ENCODE data around the gene GUCY1B1. TPM values are rescaled to one million over a fixed set of nuclear protein-coding genes. Genes with fewer than 3 reads are reported as not detected.

The GUCY1B1 gene
- total and polyA plus RNA-seq, 2 donors: 5.5 to 7.2 TPM

DNA sequence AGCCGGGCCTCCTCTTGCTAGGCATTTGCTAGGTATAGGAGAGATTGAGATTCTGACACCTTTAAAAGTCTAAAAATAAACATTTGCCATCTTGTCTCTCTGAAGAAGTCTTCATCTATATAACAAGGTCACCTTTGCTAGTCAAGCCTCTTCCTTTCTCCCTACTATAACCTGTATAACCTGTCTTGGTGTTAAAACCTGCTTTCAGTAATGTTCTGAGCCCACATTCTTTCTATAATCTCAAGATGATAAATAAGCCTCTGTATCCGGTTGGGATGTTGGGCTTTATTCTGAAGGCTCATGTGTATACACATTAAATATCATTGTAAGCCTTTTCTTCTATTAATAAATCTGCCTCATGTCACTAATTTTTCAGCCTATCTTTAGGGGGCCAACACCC is 97.1 kb downstream of the GUCY1B1 start:
- Histone ChIP-seq H3K4me3 (ENCODE audit: low read length in 2 of 2) (no peak overlapping the region), H3K27me3 (ENCODE audit: control insufficient read depth in 2 of 2, insufficient read depth in 1 of 2, low read length in 1 of 2) (no peaks in the 10 kb centered on the region), H3K9me3 (ENCODE audit: control insufficient read depth in 2 of 2, insufficient read depth in 1 of 2, low read length in 1 of 2) (no peaks in the 10 kb centered on the region), H3K36me3 (ENCODE audit: control insufficient read depth in 2 of 2, insufficient read depth in 2 of 2, low read length in 1 of 2) (no peaks in the 10 kb centered on the region), H3K4me1 (ENCODE audit: control insufficient read depth in 2 of 2, insufficient read depth in 2 of 2, low read length in 2 of 2) (no peaks in the 10 kb centered on the region), H3K27ac (ENCODE audit: low read depth in 1 of 2, low read length in 1 of 2) (no peak overlapping the region)
- DNase-seq (ENCODE audit: low read depth in 6 of 9, low spot score in 9 of 9): no peak
- whole genome bisulfite sequencing: 94% methylated on average over 2 of the region's 2 CpGs

Other genes with a start within 250 kb of the GUCY1B1 start
- gene GUCY1A1, start 92.2 kb upstream of the GUCY1B1 start, total RNA-seq: 16.6 TPM
- gene GUCY1A1, start 92.2 kb upstream of the GUCY1B1 start, polyA plus RNA-seq: 2.9 TPM
- gene ASIC5, start 107.3 kb downstream of the GUCY1B1 start, total RNA-seq: not detected
- not detected for gene ASIC5, start 107.3 kb downstream of the GUCY1B1 start, polyA plus RNA-seq
- gene TDO2, start 144.7 kb downstream of the GUCY1B1 start, total RNA-seq: 0.66 TPM
- gene TDO2, start 144.7 kb downstream of the GUCY1B1 start, polyA plus RNA-seq: 1.1 TPM
- 8.7 TPM for gene CTSO, start 194.8 kb downstream of the GUCY1B1 start, total RNA-seq
- gene CTSO, start 194.8 kb downstream of the GUCY1B1 start, polyA plus RNA-seq: 10.4 TPM

Measured in thymus (tissue), 11 donors.